HepG2 (cell line): ENCODE data around the gene EEPD1. TPM values are rescaled to one million over a fixed set of nuclear protein-coding genes. Genes with fewer than 3 reads are reported as not detected.

Source experiments
- BATF2 ChIP-seq: sonication (generic); formaldehyde crosslinking; IDR thresholded peaks from 2 replicates; pipeline ENCODE4 v1.8.0; 2022; ENCODE audit warnings: mild to moderate bottlenecking, missing genetic modification reagents, moderate library complexity
- ELF3 ChIP-seq: IDR thresholded peaks from 2 replicates; pipeline ENCODE4 v1.6.1; 2016; ENCODE audit warnings: missing genetic modification reagents, missing compliant biosample characterization
- GPBP1L1 ChIP-seq: sonication (generic); formaldehyde crosslinking; IDR thresholded peaks from 2 replicates; pipeline ENCODE4 v1.5.0; 2020; ENCODE audit warnings: mild to moderate bottlenecking, missing genetic modification reagents
- HNF4A ChIP-seq: sonication (generic); formaldehyde crosslinking; IDR thresholded peaks from 2 replicates; pipeline ENCODE4 v1.4.0; 2020; ENCODE audit warnings: missing genetic modification reagents
- MEIS1 ChIP-seq: sonication (generic); formaldehyde crosslinking; IDR thresholded peaks from 2 replicates; pipeline ENCODE4 v1.9.0; 2021; ENCODE audit warnings: mild to moderate bottlenecking, missing genetic modification reagents, moderate library complexity, borderline replicate concordance
- MTERF4 ChIP-seq: sonication (generic); formaldehyde crosslinking; IDR thresholded peaks from 2 replicates; pipeline ENCODE4 v1.8.0; 2023; ENCODE audit warnings: mild to moderate bottlenecking, missing genetic modification reagents
- NCOA1 ChIP-seq: sonication (generic); formaldehyde crosslinking; IDR thresholded peaks from 2 replicates; pipeline ENCODE4 v1.9.0; 2021; ENCODE audit warnings: missing genetic modification reagents
- RBM22 ChIP-seq: fragments of 200-400 bp; formaldehyde crosslinking; optimal IDR thresholded peaks from 2 replicates; pipeline ENCODE3; 2017; ENCODE audit warnings: mild to moderate bottlenecking, low read length, moderate library complexity
- SP4 ChIP-seq: sonication (generic); formaldehyde crosslinking; IDR thresholded peaks from 2 replicates; pipeline ENCODE4 v1.8.1; 2023; ENCODE audit warnings: mild to moderate bottlenecking, missing genetic modification reagents
- STAG1 ChIP-seq: sonication (generic); formaldehyde crosslinking; IDR thresholded peaks from 2 replicates; pipeline ENCODE4 v1.4.0; 2020; ENCODE audit warnings: missing genetic modification reagents
- TBX2 ChIP-seq: sonication (generic); formaldehyde crosslinking; IDR thresholded peaks from 2 replicates; pipeline ENCODE4 v1.5.0; 2020; ENCODE audit warnings: missing genetic modification reagents, mild to moderate bottlenecking, borderline replicate concordance
- ZFP36L2 ChIP-seq: sonication (generic); formaldehyde crosslinking; IDR thresholded peaks from 2 replicates; pipeline ENCODE4 v1.4.0; 2020; ENCODE audit warnings: missing genetic modification reagents
- ZFP41 ChIP-seq: sonication (generic); formaldehyde crosslinking; IDR thresholded peaks from 2 replicates; pipeline ENCODE4 v1.4.0; 2020; ENCODE audit warnings: mild to moderate bottlenecking, missing genetic modification reagents, borderline replicate concordance
- ZNF816 ChIP-seq: sonication (generic); formaldehyde crosslinking; IDR thresholded peaks from 2 replicates; pipeline ENCODE4 v1.8.0; 2022; ENCODE audit warnings: missing genetic modification reagents, mild to moderate bottlenecking, borderline replicate concordance
- polyA plus RNA-seq, 8 experiments: library from polyadenylated mRNA; depleted of rRNA in 3 of 8; stranded (reverse) in 7 of 8; unstranded in 1 of 8; fragments of >200 nt; fragmentation: Illumina TruSeq in 4 of 8; extraction: Trizol in 4 of 8; gene quantifications; 2 replicates each; pipeline versions ENCODE4 v1.2.1 to v1.2.3, GENCODE V29; 2011 to 2016; ENCODE audit warnings: low read depth in 4 of 8, missing spikeins in 1 of 8, mixed read lengths in 1 of 8; ENCODE audit not compliant: insufficient read depth in 1 of 8
- total RNA-seq, 5 experiments: library from RNA; depleted of rRNA; stranded (reverse); fragments of >200 nt; fragmentation: Illumina TruSeq; extraction: Trizol; gene quantifications; 2 replicates each; pipeline ENCODE4 v1.2.3, GENCODE V29; 2016; ENCODE audit warnings: low read depth in 1 of 5
- TF ChIP-seq, protein P1 (sequence below): sonication (generic); formaldehyde crosslinking; IDR thresholded peaks from 2 replicates; pipeline ENCODE4 v1.4.0; 2020; ENCODE audit warnings: missing genetic modification reagents
- TF ChIP-seq, protein P2 (sequence below): sonication (generic); formaldehyde crosslinking; IDR thresholded peaks from 2 replicates; pipeline ENCODE4 v1.4.0; 2020; ENCODE audit warnings: mild to moderate bottlenecking, low read depth, missing genetic modification reagents

EEPD1 gene
- total and polyA plus RNA-seq, 2 of the 13 experiments (the other 11 are each of a cell fraction or from before 2014, with no cell fraction given) = 10.1 to 16.4 TPM

- TF ChIP-seq, protein P1, sequence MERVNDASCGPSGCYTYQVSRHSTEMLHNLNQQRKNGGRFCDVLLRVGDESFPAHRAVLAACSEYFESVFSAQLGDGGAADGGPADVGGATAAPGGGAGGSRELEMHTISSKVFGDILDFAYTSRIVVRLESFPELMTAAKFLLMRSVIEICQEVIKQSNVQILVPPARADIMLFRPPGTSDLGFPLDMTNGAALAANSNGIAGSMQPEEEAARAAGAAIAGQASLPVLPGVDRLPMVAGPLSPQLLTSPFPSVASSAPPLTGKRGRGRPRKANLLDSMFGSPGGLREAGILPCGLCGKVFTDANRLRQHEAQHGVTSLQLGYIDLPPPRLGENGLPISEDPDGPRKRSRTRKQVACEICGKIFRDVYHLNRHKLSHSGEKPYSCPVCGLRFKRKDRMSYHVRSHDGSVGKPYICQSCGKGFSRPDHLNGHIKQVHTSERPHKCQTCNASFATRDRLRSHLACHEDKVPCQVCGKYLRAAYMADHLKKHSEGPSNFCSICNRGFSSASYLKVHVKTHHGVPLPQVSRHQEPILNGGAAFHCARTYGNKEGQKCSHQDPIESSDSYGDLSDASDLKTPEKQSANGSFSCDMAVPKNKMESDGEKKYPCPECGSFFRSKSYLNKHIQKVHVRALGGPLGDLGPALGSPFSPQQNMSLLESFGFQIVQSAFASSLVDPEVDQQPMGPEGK (CRISPR knock-in tag) = no peak; the same call in 1 of the 2 replicates
- no peak for TF ChIP-seq ZNF816
- no peak for TF ChIP-seq ZFP41 (CRISPR knock-in tag)
- TF ChIP-seq HNF4A (CRISPR knock-in tag) = no peak
- peak; percentile 78 for TF ChIP-seq TBX2
- TF ChIP-seq MTERF4 (CRISPR knock-in tag) = no peak
- TF ChIP-seq GPBP1L1 (CRISPR knock-in tag) = no peak
- no peak for TF ChIP-seq RBM22
- TF ChIP-seq, protein P2, sequence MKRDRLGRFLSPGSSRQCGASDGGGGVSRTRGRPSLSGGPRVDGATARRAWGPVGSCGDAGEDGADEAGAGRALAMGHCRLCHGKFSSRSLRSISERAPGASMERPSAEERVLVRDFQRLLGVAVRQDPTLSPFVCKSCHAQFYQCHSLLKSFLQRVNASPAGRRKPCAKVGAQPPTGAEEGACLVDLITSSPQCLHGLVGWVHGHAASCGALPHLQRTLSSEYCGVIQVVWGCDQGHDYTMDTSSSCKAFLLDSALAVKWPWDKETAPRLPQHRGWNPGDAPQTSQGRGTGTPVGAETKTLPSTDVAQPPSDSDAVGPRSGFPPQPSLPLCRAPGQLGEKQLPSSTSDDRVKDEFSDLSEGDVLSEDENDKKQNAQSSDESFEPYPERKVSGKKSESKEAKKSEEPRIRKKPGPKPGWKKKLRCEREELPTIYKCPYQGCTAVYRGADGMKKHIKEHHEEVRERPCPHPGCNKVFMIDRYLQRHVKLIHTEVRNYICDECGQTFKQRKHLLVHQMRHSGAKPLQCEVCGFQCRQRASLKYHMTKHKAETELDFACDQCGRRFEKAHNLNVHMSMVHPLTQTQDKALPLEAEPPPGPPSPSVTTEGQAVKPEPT (CRISPR knock-in tag) = no peak
- no peak for TF ChIP-seq BATF2 (CRISPR knock-in tag)
- 0 out of 2 replicates have a peak, but pooled peaks have one; percentile 59 for TF ChIP-seq NCOA1 (CRISPR knock-in tag)
- no peak for TF ChIP-seq ZFP36L2 (CRISPR knock-in tag)
- TF ChIP-seq MEIS1 = peak; percentile 50
- TF ChIP-seq STAG1 (CRISPR knock-in tag) = peak; percentile 99
- TF ChIP-seq SP4 (CRISPR knock-in tag) = no peak
- peak; percentile 71 for TF ChIP-seq ELF3 (CRISPR knock-in tag)
These were observed 138.6 kb downstream of the EEPD1 start (continued) for GRCh38 chr7:36291387-36292316.
